ENCODE measurements around the gene ADGRV1. TPM values are rescaled to one million over a fixed set of nuclear protein-coding genes. Genes with fewer than 3 reads are reported as not detected.

ADGRV1 gene
- total RNA-seq, 1 experiment from 2014 or later: 6.8 TPM

DNA sequence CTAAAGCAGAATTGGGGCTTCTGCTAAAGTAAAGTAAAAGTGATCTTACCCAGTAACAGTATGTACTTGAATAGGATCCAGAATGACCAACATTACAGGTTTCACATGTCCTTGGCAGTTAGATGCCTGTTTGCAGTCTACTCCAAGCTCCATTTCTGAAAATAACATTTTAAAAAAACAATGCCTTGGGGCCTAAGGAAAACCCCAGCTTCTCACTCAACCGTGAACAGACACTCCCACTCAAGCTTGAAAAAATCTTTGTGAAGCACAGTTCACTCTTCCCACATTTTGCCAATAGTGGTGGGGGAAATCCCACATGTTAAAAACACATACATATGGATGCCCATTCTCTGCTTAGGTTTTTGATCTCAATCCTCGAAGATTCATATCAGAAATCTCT, 520.4 kb downstream of the ADGRV1 start:
- no peaks in the 10 kb centered on the region for H3K36me3 ChIP-seq (ENCODE audit: insufficient read depth, low read length, poor library complexity, severe bottlenecking)
- POLR2A ChIA-PET (ENCODE audit: low non-redundant PET): no interaction called here
- peaks cover 13% of the 10 kb centered on the region for H3K4me1 ChIP-seq (ENCODE audit: insufficient read depth, low read length, poor library complexity, severe bottlenecking)
- CTCF ChIA-PET: no interaction called here
- no peaks in the 10 kb centered on the region for H3K9me3 ChIP-seq (ENCODE audit: low read depth, low read length, poor library complexity, severe bottlenecking)
- intact Hi-C loops (cut with micrococcal nuclease; ENCODE audit: unreplicated experiment): no loop called here
- DNase-seq (ENCODE audit: low spot score): no peak
- no peaks in the 10 kb centered on the region for H3K27me3 ChIP-seq (replicated peaks; ENCODE audit: insufficient read depth, low read depth, low read length, poor library complexity)
- no TSS peak for BruUV-seq (replicated peaks)
- no peak for TF ChIP-seq EZH2 (IDR thresholded peaks at IDR 0.05; ENCODE audit: borderline replicate concordance, low read depth, low read length, poor library complexity, severe bottlenecking)
- TF ChIP-seq, protein P1, sequence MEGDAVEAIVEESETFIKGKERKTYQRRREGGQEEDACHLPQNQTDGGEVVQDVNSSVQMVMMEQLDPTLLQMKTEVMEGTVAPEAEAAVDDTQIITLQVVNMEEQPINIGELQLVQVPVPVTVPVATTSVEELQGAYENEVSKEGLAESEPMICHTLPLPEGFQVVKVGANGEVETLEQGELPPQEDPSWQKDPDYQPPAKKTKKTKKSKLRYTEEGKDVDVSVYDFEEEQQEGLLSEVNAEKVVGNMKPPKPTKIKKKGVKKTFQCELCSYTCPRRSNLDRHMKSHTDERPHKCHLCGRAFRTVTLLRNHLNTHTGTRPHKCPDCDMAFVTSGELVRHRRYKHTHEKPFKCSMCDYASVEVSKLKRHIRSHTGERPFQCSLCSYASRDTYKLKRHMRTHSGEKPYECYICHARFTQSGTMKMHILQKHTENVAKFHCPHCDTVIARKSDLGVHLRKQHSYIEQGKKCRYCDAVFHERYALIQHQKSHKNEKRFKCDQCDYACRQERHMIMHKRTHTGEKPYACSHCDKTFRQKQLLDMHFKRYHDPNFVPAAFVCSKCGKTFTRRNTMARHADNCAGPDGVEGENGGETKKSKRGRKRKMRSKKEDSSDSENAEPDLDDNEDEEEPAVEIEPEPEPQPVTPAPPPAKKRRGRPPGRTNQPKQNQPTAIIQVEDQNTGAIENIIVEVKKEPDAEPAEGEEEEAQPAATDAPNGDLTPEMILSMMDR (conservative IDR thresholded peaks at IDR 0.05; ENCODE audit: low read depth, low read length): no peak
- H3K4me3 ChIP-seq (ENCODE audit: low read depth, low read length, poor library complexity, severe bottlenecking): no peak overlapping the region
- H3K27ac ChIP-seq (ENCODE audit: low read depth, low read length, poor library complexity, severe bottlenecking): no peak overlapping the region

DNA sequence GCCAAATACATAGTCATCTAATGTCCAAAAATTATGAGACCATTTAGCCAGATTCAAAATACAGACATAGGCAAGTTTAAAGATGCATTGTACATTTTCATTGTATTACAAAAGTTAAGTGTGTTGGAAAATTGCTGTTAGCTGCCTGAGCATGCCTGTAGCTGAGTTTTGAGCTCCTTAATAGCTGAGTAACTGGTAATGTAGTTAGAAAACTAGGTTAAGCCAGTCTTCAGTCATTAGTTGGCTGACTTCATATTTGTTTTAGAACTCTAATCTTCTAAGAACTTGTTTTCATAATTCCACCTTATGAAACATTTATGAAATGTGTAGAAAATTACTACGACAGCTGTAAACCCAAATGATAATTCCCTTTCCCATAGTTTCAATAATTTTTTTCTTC, 531.2 kb downstream of the ADGRV1 start:
- Histone ChIP-seq H3K27me3 (replicated peaks; ENCODE audit: insufficient read depth, low read depth, low read length, poor library complexity) (no peaks in the 10 kb centered on the region), H3K36me3 (ENCODE audit: insufficient read depth, low read length, poor library complexity, severe bottlenecking) (no peaks in the 10 kb centered on the region), H3K4me3 (ENCODE audit: low read depth, low read length, poor library complexity, severe bottlenecking) (no peak overlapping the region), H3K4me1 (ENCODE audit: insufficient read depth, low read length, poor library complexity, severe bottlenecking) (no peaks in the 10 kb centered on the region), H3K9me3 (ENCODE audit: low read depth, low read length, poor library complexity, severe bottlenecking) (no peaks in the 10 kb centered on the region), H3K27ac (ENCODE audit: low read depth, low read length, poor library complexity, severe bottlenecking) (no peak overlapping the region)
- DNase-seq (ENCODE audit: low spot score): no peak
- CTCF ChIA-PET: no interaction called here
- BruUV-seq (replicated peaks): no TSS peak
- POLR2A ChIA-PET (ENCODE audit: low non-redundant PET): no interaction called here
- TF ChIP-seq, protein P1 (conservative IDR thresholded peaks at IDR 0.05; ENCODE audit: low read depth, low read length): no peak
- TF ChIP-seq EZH2 (IDR thresholded peaks at IDR 0.05; ENCODE audit: borderline replicate concordance, low read depth, low read length, poor library complexity, severe bottlenecking): no peak
- intact Hi-C loops (cut with micrococcal nuclease; ENCODE audit: unreplicated experiment): no loop called here

DNA sequence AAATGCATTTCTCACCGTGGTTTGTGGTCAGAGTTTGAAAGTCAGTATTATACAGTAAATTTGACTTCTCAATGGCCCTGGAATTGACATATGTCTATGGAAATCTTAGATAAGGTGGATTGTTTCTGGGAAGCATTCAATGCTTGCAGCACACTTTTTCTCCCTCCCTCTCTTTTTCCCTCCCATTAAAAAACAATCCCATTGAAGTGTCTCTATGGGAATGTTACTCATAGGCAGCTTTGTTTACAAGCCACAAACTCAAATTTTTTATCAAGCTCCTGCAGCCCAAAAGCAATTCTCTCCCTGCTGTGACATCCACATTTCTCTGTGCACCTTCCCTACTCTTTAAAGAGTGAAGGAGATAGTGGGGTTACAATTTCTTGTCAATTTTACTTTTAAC, 532.4 kb downstream of the ADGRV1 start:
- no peak for DNase-seq (ENCODE audit: low spot score)
- Histone ChIP-seq H3K4me1 (ENCODE audit: insufficient read depth, low read length, poor library complexity, severe bottlenecking) (no peaks in the 10 kb centered on the region), H3K36me3 (ENCODE audit: insufficient read depth, low read length, poor library complexity, severe bottlenecking) (no peaks in the 10 kb centered on the region), H3K27ac (ENCODE audit: low read depth, low read length, poor library complexity, severe bottlenecking) (no peak overlapping the region), H3K27me3 (replicated peaks; ENCODE audit: insufficient read depth, low read depth, low read length, poor library complexity) (no peaks in the 10 kb centered on the region), H3K4me3 (ENCODE audit: low read depth, low read length, poor library complexity, severe bottlenecking) (no peak overlapping the region), H3K9me3 (ENCODE audit: low read depth, low read length, poor library complexity, severe bottlenecking) (no peaks in the 10 kb centered on the region)
- ChIA-PET CTCF (no interaction called here), POLR2A (ENCODE audit: low non-redundant PET) (no interaction called here)
- intact Hi-C loops (cut with micrococcal nuclease; ENCODE audit: unreplicated experiment): no loop called here
- TF ChIP-seq EZH2 (IDR thresholded peaks at IDR 0.05; ENCODE audit: borderline replicate concordance, low read depth, low read length, poor library complexity, severe bottlenecking): no peak
- TF ChIP-seq, protein P1 (conservative IDR thresholded peaks at IDR 0.05; ENCODE audit: low read depth, low read length): no peak
- no TSS peak for BruUV-seq (replicated peaks)

Measured in A673 (cell line).